ENCODE data around the gene SYNGR3. TPM values are rescaled to one million over a fixed set of nuclear protein-coding genes. Genes with fewer than 3 reads are reported as not detected.

Gene SYNGR3
- total RNA-seq, 2 donors from 2014 or later = 7.0 to 11.2 TPM

GRCh38 chr16:1978476-1979120 lies 11.2 kb upstream of the SYNGR3 start:
- TF ChIP-seq CTCF (conservative IDR thresholded peaks at IDR 0.05) = no peak
- H3K4me1 Mint-ChIP-seq = peaks cover 5% of the 10 kb centered on the region
- Histone ChIP-seq H3K27ac (ENCODE audit: low read depth, low read length) (no peak overlapping the region), H3K36me3 (ENCODE audit: control insufficient read depth, insufficient read depth, low read length) (peaks cover 24% of the 10 kb centered on the region), H3K4me1 (ENCODE audit: control insufficient read depth, insufficient read depth, low read length) (no peaks in the 10 kb centered on the region), H3K27me3 (ENCODE audit: control insufficient read depth, insufficient read depth, low read length, poor library complexity, severe bottlenecking) (peaks cover 47% of the 10 kb centered on the region), H3K9me3 (ENCODE audit: control insufficient read depth, low read length) (no peaks in the 10 kb centered on the region), H3K4me3 (ENCODE audit: low read length) (no peak overlapping the region), H3K9ac (ENCODE audit: extremely low read depth, low read length, poor library complexity, severe bottlenecking) (no peak overlapping the region)
- no peak for DNase-seq
- 76 to 86% methylated on average over 23 to 37 of the region's 37 CpGs for WGBS, 2 experiments (ENCODE audit: insufficient coverage in 1 of 2, insufficient read length in 1 of 2)
- no peak overlapping the region for H3K27ac Mint-ChIP-seq
- no peak overlapping the region for H3K4me3 Mint-ChIP-seq
- H3K36me3 Mint-ChIP-seq (ENCODE audit: low read depth) = peaks cover 13% of the 10 kb centered on the region
- no peaks in the 10 kb centered on the region for H3K9me3 Mint-ChIP-seq
- peaks cover 41% of the 10 kb centered on the region for H3K27me3 Mint-ChIP-seq (ENCODE audit: insufficient read depth)

GRCh38 chr16:1979271-1980029 lies 10.3 kb upstream of the SYNGR3 start:
- Histone ChIP-seq H3K4me1 (ENCODE audit: control insufficient read depth, insufficient read depth, low read length) (no peaks in the 10 kb centered on the region), H3K9me3 (ENCODE audit: control insufficient read depth, low read length) (no peaks in the 10 kb centered on the region), H3K27me3 (ENCODE audit: control insufficient read depth, insufficient read depth, low read length, poor library complexity, severe bottlenecking) (peaks cover 47% of the 10 kb centered on the region), H3K27ac (ENCODE audit: low read depth, low read length) (no peak overlapping the region), H3K4me3 (ENCODE audit: low read length) (no peak overlapping the region), H3K9ac (ENCODE audit: extremely low read depth, low read length, poor library complexity, severe bottlenecking) (no peak overlapping the region), H3K36me3 (ENCODE audit: control insufficient read depth, insufficient read depth, low read length) (peaks cover 24% of the 10 kb centered on the region)
- H3K27me3 Mint-ChIP-seq (ENCODE audit: insufficient read depth) = peaks cover 41% of the 10 kb centered on the region
- H3K4me1 Mint-ChIP-seq = peaks cover 5% of the 10 kb centered on the region
- no peak overlapping the region for H3K27ac Mint-ChIP-seq
- H3K36me3 Mint-ChIP-seq (ENCODE audit: low read depth) = peaks cover 13% of the 10 kb centered on the region
- no peaks in the 10 kb centered on the region for H3K9me3 Mint-ChIP-seq
- DNase-seq = peak; percentile 89
- 16 to 21% methylated on average over 22 to 70 of the region's 70 CpGs for WGBS, 2 experiments (ENCODE audit: insufficient coverage in 1 of 2, insufficient read length in 1 of 2)
- H3K4me3 Mint-ChIP-seq = peak overlapping the region; percentile 49
- TF ChIP-seq CTCF (conservative IDR thresholded peaks at IDR 0.05) = no peak

GRCh38 chr16:1980030-1980769 lies 9.6 kb upstream of the SYNGR3 start:
- peak overlapping the region; percentile 9 for H3K4me3 Mint-ChIP-seq
- Histone ChIP-seq H3K36me3 (ENCODE audit: control insufficient read depth, insufficient read depth, low read length) (peaks cover 25% of the 10 kb centered on the region), H3K27me3 (ENCODE audit: control insufficient read depth, insufficient read depth, low read length, poor library complexity, severe bottlenecking) (peaks cover 47% of the 10 kb centered on the region), H3K27ac (ENCODE audit: low read depth, low read length) (no peak overlapping the region), H3K9ac (ENCODE audit: extremely low read depth, low read length, poor library complexity, severe bottlenecking) (no peak overlapping the region), H3K4me3 (ENCODE audit: low read length) (no peak overlapping the region), H3K4me1 (ENCODE audit: control insufficient read depth, insufficient read depth, low read length) (no peaks in the 10 kb centered on the region), H3K9me3 (ENCODE audit: control insufficient read depth, low read length) (no peaks in the 10 kb centered on the region)
- WGBS, 2 experiments (ENCODE audit: insufficient coverage in 1 of 2, insufficient read length in 1 of 2) = 13 to 24% methylated on average over 19 to 53 of the region's 53 CpGs
- peaks cover 8% of the 10 kb centered on the region for H3K36me3 Mint-ChIP-seq (ENCODE audit: low read depth)
- peaks cover 5% of the 10 kb centered on the region for H3K4me1 Mint-ChIP-seq
- no peak for TF ChIP-seq CTCF (conservative IDR thresholded peaks at IDR 0.05)
- DNase-seq = peak; percentile 72
- H3K27ac Mint-ChIP-seq = no peak overlapping the region
- no peaks in the 10 kb centered on the region for H3K9me3 Mint-ChIP-seq
- peaks cover 41% of the 10 kb centered on the region for H3K27me3 Mint-ChIP-seq (ENCODE audit: insufficient read depth)
